Tibial nerve (tissue), 4 donors: Measurements from ENCODE around the gene NFE2L3.
"Not testable (repeated sequence)": the region's sequence is repeated elsewhere in the genome, so short reads cannot be mapped to it uniquely, and the experiment has no call there.

Experiments used
- EP300 ChIP-seq, 2 donors: sonication (generic); formaldehyde crosslinking; IDR thresholded peaks; one replicate each; pipeline ENCODE4 v1.6.1; 2017; ENCODE audit warnings: antibody characterized with exemption in 2 of 2, mild to moderate bottlenecking in 1 of 2
- POLR2A ChIP-seq, 2 donors: fragments of 450-650 bp; IDR thresholded peaks; one replicate each; pipeline ENCODE4 v1.6.1; 2017; ENCODE audit warnings: antibody characterized with exemption in 2 of 2, mild to moderate bottlenecking in 2 of 2, moderate library complexity in 2 of 2
- TF ChIP-seq, protein P1 (sequence below), 5 experiments: fragments of 200-600 bp in 3 of 5; fragments of 450-650 bp in 2 of 5; sonication (generic) in 3 of 5; IDR thresholded peaks; one replicate each; pipeline ENCODE4 v1.5.1; 2016 to 2019; ENCODE audit warnings: antibody characterized with exemption in 5 of 5, mild to moderate bottlenecking in 3 of 5, moderate library complexity in 2 of 5

DNA sequence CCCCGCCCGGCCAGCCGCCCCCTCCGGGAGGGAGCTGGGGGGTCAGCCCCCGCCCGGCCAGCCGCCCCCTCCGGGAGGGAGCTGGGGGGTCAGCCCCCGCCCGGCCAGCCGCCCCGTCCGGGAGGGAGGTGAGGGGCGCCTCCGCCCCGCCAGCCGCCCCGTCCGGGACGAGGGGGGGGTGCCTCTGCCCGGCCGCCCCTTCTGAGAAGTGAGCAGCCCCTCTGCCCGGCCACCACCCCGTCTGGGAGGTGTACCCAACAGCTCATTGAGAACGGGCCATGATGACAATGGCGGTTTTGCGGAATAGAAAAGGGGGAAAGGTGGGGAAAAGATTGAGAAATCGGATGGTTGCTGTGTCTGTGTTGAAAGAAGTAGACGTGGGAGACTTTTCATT lies 3.7 kb upstream of the NFE2L3 start:
- TF ChIP-seq, protein P1, sequence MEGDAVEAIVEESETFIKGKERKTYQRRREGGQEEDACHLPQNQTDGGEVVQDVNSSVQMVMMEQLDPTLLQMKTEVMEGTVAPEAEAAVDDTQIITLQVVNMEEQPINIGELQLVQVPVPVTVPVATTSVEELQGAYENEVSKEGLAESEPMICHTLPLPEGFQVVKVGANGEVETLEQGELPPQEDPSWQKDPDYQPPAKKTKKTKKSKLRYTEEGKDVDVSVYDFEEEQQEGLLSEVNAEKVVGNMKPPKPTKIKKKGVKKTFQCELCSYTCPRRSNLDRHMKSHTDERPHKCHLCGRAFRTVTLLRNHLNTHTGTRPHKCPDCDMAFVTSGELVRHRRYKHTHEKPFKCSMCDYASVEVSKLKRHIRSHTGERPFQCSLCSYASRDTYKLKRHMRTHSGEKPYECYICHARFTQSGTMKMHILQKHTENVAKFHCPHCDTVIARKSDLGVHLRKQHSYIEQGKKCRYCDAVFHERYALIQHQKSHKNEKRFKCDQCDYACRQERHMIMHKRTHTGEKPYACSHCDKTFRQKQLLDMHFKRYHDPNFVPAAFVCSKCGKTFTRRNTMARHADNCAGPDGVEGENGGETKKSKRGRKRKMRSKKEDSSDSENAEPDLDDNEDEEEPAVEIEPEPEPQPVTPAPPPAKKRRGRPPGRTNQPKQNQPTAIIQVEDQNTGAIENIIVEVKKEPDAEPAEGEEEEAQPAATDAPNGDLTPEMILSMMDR (IDR thresholded peaks at IDR 0.05) = not testable (repeated sequence)
- not testable (repeated sequence) for TF ChIP-seq POLR2A, EP300 (IDR thresholded peaks at IDR 0.05)
